T-cell (primary cell): Measurements from ENCODE around the gene CTBP2. TPM values are rescaled to one million over a fixed set of nuclear protein-coding genes. Genes with fewer than 3 reads are reported as not detected.

ENCODE experiments used
- ATAC-seq, 4 experiments: fragments of 200-7000 bp in 3 of 4; fragments of 150-1000 bp in 1 of 4; cut with Tn5 transposase; replicated peaks in 1 of 4; 1 replicate in 3 of 4; 2 replicates in 1 of 4; pipeline ENCODE4 v1.10.0; 2021; ENCODE audit warnings: moderate library complexity in 3 of 4, mild to moderate bottlenecking in 2 of 4, moderate number of reproducible peaks in 1 of 4
- CTCF ChIA-PET, 2 donors: fragments of 300-600 bp; sonication (Branson Sonifier 250); formaldehyde crosslinking; loops; one replicate each; lab custom pipeline; 2022; ENCODE audit warnings: antibody characterized with exemption in 2 of 2; lab: Charles Lee
- POLR2A ChIA-PET, 2 donors: fragments of 300-600 bp; sonication (Branson Sonifier 250); formaldehyde crosslinking; loops; one replicate each; lab custom pipeline; 2022; ENCODE audit warnings: antibody characterized with exemption in 2 of 2; lab: Charles Lee
- DNase-seq, 35 experiments: peaks; one replicate each; pipeline versions ENCODE4 v3.0.0 to v3.0.0-alpha.2; 2013 to 2023
- H3K27ac ChIP-seq: one replicate; pipeline ENCODE4 v1.5.1; 2013; ENCODE audit warnings: low read length
- H3K27me3 ChIP-seq, 2 experiments: replicated peaks in 1 of 2; 1 replicate in 1 of 2; 2 replicates in 1 of 2; pipeline versions ENCODE4 v1.6.1 to v1.7.0; 2013; ENCODE audit warnings: low read length in 1 of 2, mixed read lengths in 1 of 2; ENCODE audit not compliant: control insufficient read depth in 2 of 2, insufficient read depth in 2 of 2; ENCODE audit errors: extremely low read depth in 1 of 2
- H3K36me3 ChIP-seq, 2 donors: 1 replicate in 1 of 2; 2 replicates in 1 of 2; pipeline versions ENCODE4 v1.6.1 to v1.7.0; 2013; ENCODE audit warnings: low read length in 1 of 2; ENCODE audit not compliant: control insufficient read depth in 2 of 2, insufficient read depth in 1 of 2; ENCODE audit errors: extremely low read depth in 1 of 2
- H3K4me1 ChIP-seq, 2 experiments: 1 replicate in 1 of 2; 2 replicates in 1 of 2; pipeline versions ENCODE4 v1.6.1 to v1.7.0; 2013; ENCODE audit warnings: low read length in 2 of 2, mixed read lengths in 1 of 2; ENCODE audit not compliant: insufficient read depth in 2 of 2, control insufficient read depth in 1 of 2; ENCODE audit errors: extremely low read depth in 1 of 2
- H3K4me3 ChIP-seq, 2 donors: 1 replicate in 1 of 2; 2 replicates in 1 of 2; pipeline versions ENCODE4 v1.5.1 to v1.7.0; 2013; ENCODE audit warnings: mild to moderate bottlenecking in 2 of 2, low read length in 1 of 2, moderate library complexity in 1 of 2; ENCODE audit not compliant: control insufficient read depth in 1 of 2; ENCODE audit errors: extremely low read depth in 1 of 2
- H3K9me3 ChIP-seq: 2 replicates; pipeline ENCODE4 v1.7.0; 2013
- H3K27ac Mint-ChIP-seq, 2 donors: one replicate each; pipeline ENCODE4 v1.8.0; 2020 to 2021; ENCODE audit warnings: mild to moderate bottlenecking in 2 of 2, mixed read lengths in 2 of 2
- H3K27me3 Mint-ChIP-seq, 2 donors: one replicate each; pipeline ENCODE4 v1.8.0; 2021 to 2022; ENCODE audit warnings: mixed read lengths in 2 of 2
- H3K36me3 Mint-ChIP-seq: one replicate; pipeline ENCODE4 v1.8.0; 2021; ENCODE audit warnings: mixed read lengths
- H3K4me1 Mint-ChIP-seq, 3 donors: one replicate each; pipeline ENCODE4 v1.8.0; 2020 to 2022; ENCODE audit warnings: mixed read lengths in 3 of 3, mild to moderate bottlenecking in 1 of 3
- H3K4me3 Mint-ChIP-seq, 3 donors: one replicate each; pipeline ENCODE4 v1.8.0; 2020 to 2022; ENCODE audit warnings: mild to moderate bottlenecking in 3 of 3, mixed read lengths in 3 of 3, moderate library complexity in 3 of 3
- H3K9me3 Mint-ChIP-seq, 3 donors: one replicate each; pipeline ENCODE4 v1.8.0; 2020 to 2022; ENCODE audit warnings: mixed read lengths in 3 of 3
- WGBS: methylation state at CpG from one replicate; pipeline ENCODE4 v1.1.5; 2013; ENCODE audit warnings: missing lambda C conversion rate; ENCODE audit not compliant: insufficient coverage; 5-methylcytosine and 5-hydroxymethylcytosine counted together
- total RNA-seq, 35 experiments: library from RNA in 6 of 35; stranded (reverse) in 6 of 35; fragments of 120-200 nt in 1 of 35; gene quantifications; one replicate each; pipeline versions ENCODE4 v1.2.1 to v1.2.4 and lab custom pipeline; 2013 to 2026

The CTBP2 gene
- total RNA-seq, 5 donors from 2014 or later (not counting 1 experiment from before 2014, with no cell fraction given) = 1.1 to 5.8 (median 3.1) TPM

GRCh38 chr10:124955868-124956267 is 204.5 kb downstream of the CTBP2 start:
- H3K27me3 Mint-ChIP-seq = no peaks in the 10 kb centered on the region
- peaks cover 56 to 59% (median 58%) of the 10 kb centered on the region in 3 donors for H3K4me1 Mint-ChIP-seq
- H3K36me3 Mint-ChIP-seq = peaks cover 18% of the 10 kb centered on the region
- H3K27ac ChIP-seq = no peak overlapping the region
- no peak for ATAC-seq
- no peak overlapping the region for H3K4me3 Mint-ChIP-seq
- peaks cover 0 to 2% of the 10 kb centered on the region in 2 donors for H3K36me3 ChIP-seq
- no peaks in the 10 kb centered on the region for H3K9me3 ChIP-seq
- H3K4me1 ChIP-seq = peaks cover 0 to 5% of the 10 kb centered on the region in 2 experiments
- H3K4me3 ChIP-seq = no peak overlapping the region
- ChIA-PET CTCF (no interaction called here), POLR2A (no interaction called here)
- no peaks in the 10 kb centered on the region for H3K27me3 ChIP-seq
- no peak overlapping the region for H3K27ac Mint-ChIP-seq
- DNase-seq = no peak
- WGBS = 100% methylated on average over 2 of the region's 10 CpGs
- H3K9me3 Mint-ChIP-seq = no peaks in the 10 kb centered on the region

DNA sequence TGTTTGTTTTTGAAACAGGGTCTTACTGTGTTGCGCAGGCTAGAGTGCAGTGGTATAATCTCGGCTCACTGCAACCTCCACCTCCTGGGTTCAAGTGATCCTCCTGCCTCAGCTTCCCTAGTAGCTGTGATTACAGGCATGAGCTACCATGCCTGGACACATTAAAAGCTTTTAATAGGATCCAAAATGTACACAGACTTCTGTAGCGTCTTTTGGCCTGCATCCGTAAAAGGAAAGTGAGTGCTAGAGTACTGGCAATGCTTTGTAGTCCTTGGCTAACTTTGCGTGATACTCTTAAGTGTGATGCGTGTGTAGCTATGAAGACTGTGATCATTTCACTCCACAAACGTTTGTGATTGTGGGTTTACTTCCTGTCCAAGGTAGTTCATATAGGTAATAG is 205.1 kb downstream of the CTBP2 start:
- CTCF ChIA-PET = no interaction called here
- POLR2A ChIA-PET = interaction anchor here in 1 of 2 donors (0.5 kb wide), 1 partner anchor 36 kb away, joined by 4 read pairs; no protein-coding TSS in a partner anchor
- Mint-ChIP-seq H3K4me1 (peaks cover 55 to 57% (median 56%) of the 10 kb centered on the region in 3 donors), H3K9me3 (no peaks in the 10 kb centered on the region), H3K4me3 (no peak overlapping the region), H3K27ac (no peak overlapping the region), H3K36me3 (peaks cover 18% of the 10 kb centered on the region), H3K27me3 (no peaks in the 10 kb centered on the region)
- Histone ChIP-seq H3K27me3 (no peaks in the 10 kb centered on the region), H3K4me3 (no peak overlapping the region), H3K4me1 (peaks cover 0 to 5% of the 10 kb centered on the region in 2 experiments), H3K36me3 (peaks cover 0 to 2% of the 10 kb centered on the region in 2 donors), H3K27ac (no peak overlapping the region), H3K9me3 (no peaks in the 10 kb centered on the region)
- DNase-seq = no peak
- 93% methylated on average over 3 of the region's 7 CpGs for WGBS
- no peak for ATAC-seq

GRCh38 chr10:124953421-124953820 is 206.9 kb downstream of the CTBP2 start:
- Histone ChIP-seq H3K9me3 (no peaks in the 10 kb centered on the region), H3K36me3 (peaks cover 0 to 5% of the 10 kb centered on the region in 2 donors), H3K27ac (no peak overlapping the region), H3K27me3 (no peaks in the 10 kb centered on the region), H3K4me3 (no peak overlapping the region), H3K4me1 (peaks cover 0 to 5% of the 10 kb centered on the region in 2 experiments)
- H3K27me3 Mint-ChIP-seq = no peaks in the 10 kb centered on the region
- H3K4me3 Mint-ChIP-seq = no peak overlapping the region
- no peak for DNase-seq
- no peaks in the 10 kb centered on the region for H3K9me3 Mint-ChIP-seq
- H3K4me1 Mint-ChIP-seq = peaks cover 46 to 48% (median 48%) of the 10 kb centered on the region in 3 donors
- no peak for ATAC-seq
- ChIA-PET POLR2A (no interaction called here), CTCF (interaction anchor here in 1 of 2 donors (0.9 kb wide), 1 partner anchor 15 kb away, joined by 5 read pairs; no protein-coding TSS in a partner anchor)
- H3K27ac Mint-ChIP-seq = no peak overlapping the region
- WGBS = 94% methylated on average over 2 of the region's 3 CpGs
- peaks cover 25% of the 10 kb centered on the region for H3K36me3 Mint-ChIP-seq

DNA sequence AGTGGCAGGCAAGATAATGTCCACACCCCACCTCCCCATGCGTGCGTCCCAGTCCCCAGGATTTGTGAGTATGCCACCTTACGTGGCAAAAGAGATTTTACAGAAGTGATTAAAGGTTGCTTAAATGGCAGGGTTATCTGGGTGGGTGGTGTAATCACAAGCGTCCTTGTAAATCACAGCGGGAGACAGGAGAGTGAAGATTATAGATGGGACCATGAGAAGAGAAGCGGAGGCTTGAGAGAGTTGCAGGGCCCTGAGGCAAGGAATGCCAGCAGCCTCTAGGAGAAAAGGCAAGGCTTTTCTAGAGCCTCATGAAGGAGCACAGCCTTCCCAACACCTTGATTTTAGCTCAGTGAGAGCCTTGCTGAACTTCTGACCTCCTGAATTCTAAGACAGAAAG is 208.2 kb downstream of the CTBP2 start:
- Histone ChIP-seq H3K27me3 (no peaks in the 10 kb centered on the region), H3K4me3 (no peak overlapping the region), H3K4me1 (peaks cover 0 to 5% of the 10 kb centered on the region in 2 experiments), H3K36me3 (peaks cover 0 to 8% of the 10 kb centered on the region in 2 donors), H3K9me3 (no peaks in the 10 kb centered on the region), H3K27ac (no peak overlapping the region)
- CTCF ChIA-PET = no interaction called here
- WGBS = 92% methylated on average over 2 of the region's 6 CpGs
- peaks cover 46 to 48% (median 48%) of the 10 kb centered on the region in 3 donors for H3K4me1 Mint-ChIP-seq
- ATAC-seq (no peak), DNase-seq (no peak)
- no peak overlapping the region for H3K27ac Mint-ChIP-seq
- POLR2A ChIA-PET = no interaction called here
- no peaks in the 10 kb centered on the region for H3K9me3 Mint-ChIP-seq
- peaks cover 33% of the 10 kb centered on the region for H3K36me3 Mint-ChIP-seq
- H3K4me3 Mint-ChIP-seq = no peak overlapping the region
- H3K27me3 Mint-ChIP-seq = no peaks in the 10 kb centered on the region

- H3K27me3 Mint-ChIP-seq = no peaks in the 10 kb centered on the region
- peaks cover 46% of the 10 kb centered on the region for H3K36me3 Mint-ChIP-seq
- Histone ChIP-seq H3K36me3 (peaks cover 6 to 8% of the 10 kb centered on the region in 2 donors), H3K27ac (no peak overlapping the region), H3K4me1 (peaks cover 0 to 6% of the 10 kb centered on the region in 2 experiments), H3K27me3 (no peaks in the 10 kb centered on the region), H3K9me3 (no peaks in the 10 kb centered on the region), H3K4me3 (no peak overlapping the region)
- no peak overlapping the region for H3K4me3 Mint-ChIP-seq
- H3K27ac Mint-ChIP-seq = no peak overlapping the region
- CTCF ChIA-PET = no interaction called here
- no peak for ATAC-seq
- POLR2A ChIA-PET = no interaction called here
- H3K9me3 Mint-ChIP-seq = no peaks in the 10 kb centered on the region
- WGBS = 96% methylated on average over 4 of the region's 5 CpGs
- peaks cover 47 to 51% (median 50%) of the 10 kb centered on the region in 3 donors for H3K4me1 Mint-ChIP-seq
- no peak for DNase-seq
These were observed 210.8 kb downstream of the CTBP2 start for GRCh38 chr10:124949543-124949942.

DNA sequence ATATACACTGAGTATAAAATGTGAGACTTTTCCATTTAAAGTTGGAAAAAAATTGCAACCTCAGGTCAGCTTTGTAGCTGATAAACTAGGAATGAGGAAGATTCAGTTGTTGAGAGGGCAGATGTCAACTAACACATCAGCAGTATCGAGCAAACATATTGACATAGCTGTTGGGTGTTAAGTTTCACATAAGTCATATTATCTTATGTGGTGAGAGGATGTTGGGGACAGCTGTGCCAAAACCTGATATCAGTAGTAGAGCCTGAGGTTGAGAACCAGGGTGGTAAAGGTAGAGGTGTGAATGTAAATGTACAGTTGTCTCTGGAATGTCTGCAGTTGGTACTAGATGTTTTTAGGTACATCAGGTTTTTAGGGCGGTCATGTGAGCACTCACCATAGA is 213.4 kb downstream of the CTBP2 start:
- no peaks in the 10 kb centered on the region for H3K9me3 ChIP-seq
- H3K4me1 ChIP-seq = peaks cover 0 to 6% of the 10 kb centered on the region in 2 experiments
- Mint-ChIP-seq H3K27me3 (no peaks in the 10 kb centered on the region), H3K27ac (no peak overlapping the region), H3K36me3 (peaks cover 51% of the 10 kb centered on the region), H3K4me3 (no peak overlapping the region), H3K9me3 (no peaks in the 10 kb centered on the region), H3K4me1 (peaks cover 58 to 63% (median 62%) of the 10 kb centered on the region in 3 donors)
- WGBS = no CpG with 5 or more reads among the region's 2 CpGs
- no peaks in the 10 kb centered on the region for H3K27me3 ChIP-seq
- CTCF ChIA-PET = no interaction called here
- H3K4me3 ChIP-seq = no peak overlapping the region
- ATAC-seq = no peak
- no peak overlapping the region for H3K27ac ChIP-seq
- H3K36me3 ChIP-seq = peaks cover 6 to 9% of the 10 kb centered on the region in 2 donors
- no peak for DNase-seq
- POLR2A ChIA-PET = no interaction called here
